ENCODE measurements around the gene LNPEP. TPM values are rescaled to one million over a fixed set of nuclear protein-coding genes. Genes with fewer than 3 reads are reported as not detected.
A peak's percentile ranks its signal among the peaks of the same experiment; 100 is the strongest.

LNPEP gene
- total RNA-seq, 1 donor from 2014 or later: 96.5 TPM

DNA sequence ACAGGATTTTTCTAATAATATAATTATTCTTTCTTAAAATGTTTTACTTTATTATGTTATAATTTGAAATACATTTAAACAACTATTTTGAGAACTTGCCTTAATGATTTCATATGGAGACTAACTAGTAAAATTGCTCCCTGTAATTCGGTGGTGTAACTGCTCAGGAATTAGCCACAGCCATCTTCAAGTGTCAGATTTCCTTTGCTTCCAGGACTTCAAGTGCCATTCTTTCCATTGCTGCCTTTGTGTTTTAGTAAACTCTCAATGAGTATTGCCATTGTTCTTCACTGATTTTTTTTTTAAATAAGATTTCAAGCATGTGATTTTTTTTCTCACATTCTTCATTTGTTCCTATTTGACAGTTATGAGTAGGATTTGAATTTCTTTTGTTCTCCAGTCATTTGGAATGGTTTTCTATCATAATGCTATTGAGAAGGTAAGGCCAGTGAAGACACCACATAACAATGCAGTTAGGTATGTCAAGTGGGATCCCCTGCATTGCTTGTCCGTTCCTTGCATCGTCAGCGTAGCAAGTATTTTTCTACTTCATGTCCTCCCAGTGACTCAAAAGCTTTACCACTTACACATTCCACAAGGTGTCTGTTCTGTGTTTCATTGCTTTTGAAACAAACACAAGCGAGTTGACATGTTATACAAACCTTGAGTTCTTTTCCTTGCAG, 83.7 kb downstream of the LNPEP start:
- ATAC-seq (ENCODE audit: low read depth) (no peak), DNase-seq (no peak)
- Mint-ChIP-seq H3K4me1 (peaks cover 7% of the 10 kb centered on the region), H3K9me3 (no peaks in the 10 kb centered on the region), H3K36me3 (ENCODE audit: low read depth) (peaks cover 86% of the 10 kb centered on the region), H3K4me3 (no peak overlapping the region), H3K27me3 (no peaks in the 10 kb centered on the region), H3K27ac (no peak overlapping the region)
- intact Hi-C loops (cut with micrococcal nuclease): no loop called here
- ChIA-PET CTCF (interaction anchor here (2.8 kb wide), 1 partner anchor 150 kb away, joined by 10 read pairs; no protein-coding TSS in a partner anchor), POLR2A (interaction anchor here (1.0 kb wide), 1 partner anchor 53 kb away, joined by 4 read pairs; no protein-coding TSS in a partner anchor)
- TF ChIP-seq, protein P1, sequence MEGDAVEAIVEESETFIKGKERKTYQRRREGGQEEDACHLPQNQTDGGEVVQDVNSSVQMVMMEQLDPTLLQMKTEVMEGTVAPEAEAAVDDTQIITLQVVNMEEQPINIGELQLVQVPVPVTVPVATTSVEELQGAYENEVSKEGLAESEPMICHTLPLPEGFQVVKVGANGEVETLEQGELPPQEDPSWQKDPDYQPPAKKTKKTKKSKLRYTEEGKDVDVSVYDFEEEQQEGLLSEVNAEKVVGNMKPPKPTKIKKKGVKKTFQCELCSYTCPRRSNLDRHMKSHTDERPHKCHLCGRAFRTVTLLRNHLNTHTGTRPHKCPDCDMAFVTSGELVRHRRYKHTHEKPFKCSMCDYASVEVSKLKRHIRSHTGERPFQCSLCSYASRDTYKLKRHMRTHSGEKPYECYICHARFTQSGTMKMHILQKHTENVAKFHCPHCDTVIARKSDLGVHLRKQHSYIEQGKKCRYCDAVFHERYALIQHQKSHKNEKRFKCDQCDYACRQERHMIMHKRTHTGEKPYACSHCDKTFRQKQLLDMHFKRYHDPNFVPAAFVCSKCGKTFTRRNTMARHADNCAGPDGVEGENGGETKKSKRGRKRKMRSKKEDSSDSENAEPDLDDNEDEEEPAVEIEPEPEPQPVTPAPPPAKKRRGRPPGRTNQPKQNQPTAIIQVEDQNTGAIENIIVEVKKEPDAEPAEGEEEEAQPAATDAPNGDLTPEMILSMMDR (IDR thresholded peaks at IDR 0.05): no peak

- Mint-ChIP-seq H3K27me3 (no peaks in the 10 kb centered on the region), H3K27ac (no peak overlapping the region), H3K4me3 (no peak overlapping the region), H3K4me1 (peaks cover 7% of the 10 kb centered on the region), H3K36me3 (ENCODE audit: low read depth) (peaks cover 84% of the 10 kb centered on the region), H3K9me3 (no peaks in the 10 kb centered on the region)
- POLR2A ChIA-PET: no interaction called here
- TF ChIP-seq, protein P1 (IDR thresholded peaks at IDR 0.05): no peak
- CTCF ChIA-PET: interaction anchor here (2.8 kb wide), 1 partner anchor 152 kb away, joined by 10 read pairs; no protein-coding TSS in a partner anchor
- no peak for ATAC-seq (ENCODE audit: low read depth)
- intact Hi-C loops (cut with micrococcal nuclease): no loop called here
- DNase-seq: no peak
Measured at GRCh38 chr5:97021416-97021815, 85.5 kb downstream of the LNPEP start.

DNA sequence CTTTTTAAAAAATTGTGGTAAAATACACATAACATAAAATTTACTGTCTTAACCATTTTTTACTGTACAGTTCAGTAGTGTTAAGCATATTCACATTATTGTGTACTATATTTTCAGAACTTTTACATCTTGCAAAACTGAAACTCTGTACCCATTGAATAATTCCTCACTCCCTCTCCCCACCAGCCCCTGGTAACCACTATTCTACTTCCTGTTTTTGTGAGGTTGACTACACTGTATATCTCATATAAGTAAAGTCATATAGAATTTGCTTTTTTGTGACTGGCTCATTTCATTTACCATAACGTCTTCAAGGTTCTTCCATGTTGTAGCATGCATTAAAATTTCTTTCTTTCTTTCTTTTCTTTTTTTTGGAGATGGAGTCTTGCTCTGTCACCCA, 87.0 kb downstream of the LNPEP start:
- ChIA-PET POLR2A (no interaction called here), CTCF (interaction anchor here (1.2 to 1.7 kb wide), 2 partner anchors 26 to 154 kb away, joined by 3 to 5 read pairs; no protein-coding TSS in a partner anchor)
- Mint-ChIP-seq H3K27ac (peak overlapping the region; percentile 56), H3K4me1 (peaks cover 7% of the 10 kb centered on the region), H3K9me3 (no peaks in the 10 kb centered on the region), H3K36me3 (ENCODE audit: low read depth) (peaks cover 84% of the 10 kb centered on the region), H3K27me3 (no peaks in the 10 kb centered on the region), H3K4me3 (no peak overlapping the region)
- TF ChIP-seq, protein P1 (IDR thresholded peaks at IDR 0.05): no peak
- no peak for DNase-seq
- intact Hi-C loops (cut with micrococcal nuclease): no loop called here
- ATAC-seq (ENCODE audit: low read depth): peak; percentile 52

GRCh38 chr5:97026721-97027120, 90.8 kb downstream of the LNPEP start:
- intact Hi-C loops (cut with micrococcal nuclease): no loop called here
- Mint-ChIP-seq H3K27me3 (no peaks in the 10 kb centered on the region), H3K9me3 (no peaks in the 10 kb centered on the region), H3K4me1 (peaks cover 5% of the 10 kb centered on the region), H3K36me3 (ENCODE audit: low read depth) (peaks cover 89% of the 10 kb centered on the region), H3K4me3 (no peak overlapping the region), H3K27ac (no peak overlapping the region)
- DNase-seq: no peak
- ChIA-PET POLR2A (no interaction called here), CTCF (interaction anchor here (1.1 kb wide), 1 partner anchor 135 kb away, joined by 3 read pairs; no protein-coding TSS in a partner anchor)
- ATAC-seq (ENCODE audit: low read depth): no peak
- TF ChIP-seq, protein P1 (IDR thresholded peaks at IDR 0.05): no peak

DNA sequence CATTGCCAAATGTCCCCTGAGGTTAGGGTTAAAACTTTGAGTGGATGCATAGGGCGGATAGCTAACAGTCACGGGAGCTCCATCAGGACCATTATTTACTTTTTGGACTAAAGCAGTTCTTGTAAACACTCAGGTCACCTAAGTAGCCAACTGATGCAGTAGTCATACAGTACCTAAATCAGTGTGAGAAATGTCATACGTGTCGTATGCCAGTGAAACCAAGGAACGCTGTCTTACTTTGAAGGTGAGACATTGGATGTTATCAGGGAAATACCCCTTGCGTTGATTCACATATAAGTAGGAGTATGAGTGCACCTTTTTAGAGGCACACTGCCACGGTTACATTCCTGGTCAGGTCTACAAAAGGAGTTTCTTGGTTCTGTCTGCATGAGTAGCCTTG, 101.9 kb downstream of the LNPEP start:
- CTCF ChIA-PET: no interaction called here
- no peak overlapping the region for H3K27ac Mint-ChIP-seq
- intact Hi-C loops (cut with micrococcal nuclease): loop anchor here (5.0 kb wide), 1 partner anchor 59 kb away; no protein-coding TSS in a partner anchor
- H3K4me1 Mint-ChIP-seq: no peaks in the 10 kb centered on the region
- no peak for ATAC-seq (ENCODE audit: low read depth)
- no peak overlapping the region for H3K4me3 Mint-ChIP-seq
- H3K9me3 Mint-ChIP-seq: no peaks in the 10 kb centered on the region
- peaks cover 40% of the 10 kb centered on the region for H3K36me3 Mint-ChIP-seq (ENCODE audit: low read depth)
- H3K27me3 Mint-ChIP-seq: no peaks in the 10 kb centered on the region
- DNase-seq: no peak
- POLR2A ChIA-PET: no interaction called here
- TF ChIP-seq, protein P1 (IDR thresholded peaks at IDR 0.05): no peak

Data from activated B cell treated with CpG ODN at 0.5 μM for 24 hours (primary cell).